B cell (primary cell): Measurements from ENCODE around the gene CDA. TPM values are rescaled to one million over a fixed set of nuclear protein-coding genes. Genes with fewer than 3 reads are reported as not detected.

ENCODE experiments used
- ATAC-seq: fragments of 200-7000 bp; cut with Tn5 transposase; one replicate; pipeline ENCODE4 v1.10.0; 2021; ENCODE audit warnings: low read depth, mild to moderate bottlenecking, moderate number of reproducible peaks, moderate library complexity
- CTCF ChIA-PET: fragments of 350-600 bp; sonication (Branson Sonifier 250); formaldehyde crosslinking; loops from one replicate; lab custom pipeline; 2021; ENCODE audit warnings: antibody characterized with exemption, inconsistent platforms; lab: Charles Lee
- POLR2A ChIA-PET: fragments of 350-600 bp; sonication (Branson Sonifier 250); formaldehyde crosslinking; loops from one replicate; lab custom pipeline; 2021; ENCODE audit warnings: antibody characterized with exemption; lab: Charles Lee
- DNase-seq: peaks from one replicate; pipeline ENCODE4 v3.0.0; 2013
- H2AFZ ChIP-seq: 2 replicates; pipeline ENCODE4 v1.6.1; 2012; ENCODE audit warnings: mild to moderate bottlenecking, low read depth, low read length; ENCODE audit not compliant: insufficient read depth, poor library complexity, severe bottlenecking
- H3K27ac ChIP-seq, 2 donors: 1 replicate in 1 of 2; 2 replicates in 1 of 2; pipeline ENCODE4 v1.5.1; 2012 to 2013; ENCODE audit warnings: low read length in 2 of 2, mild to moderate bottlenecking in 2 of 2, moderate library complexity in 1 of 2
- H3K27me3 ChIP-seq, 4 experiments: fragments of 200-600 bp in 1 of 4; sonication (generic) in 1 of 4; replicated peaks in 1 of 4; 1 replicate in 2 of 4; 2 replicates in 2 of 4; pipeline versions ENCODE4 v1.6.1 to v1.7.0; 2013 to 2016; ENCODE audit warnings: low read length in 3 of 4, mild to moderate bottlenecking in 2 of 4, mixed read lengths in 1 of 4, moderate library complexity in 1 of 4; ENCODE audit not compliant: insufficient read depth in 4 of 4, control insufficient read depth in 3 of 4; ENCODE audit errors: control extremely low read depth in 1 of 4
- H3K36me3 ChIP-seq, 2 experiments: replicated peaks in 1 of 2; 1 replicate in 1 of 2; 2 replicates in 1 of 2; pipeline versions ENCODE4 v1.6.1 to v1.7.1; 2013; ENCODE audit warnings: low read length in 1 of 2; ENCODE audit not compliant: insufficient read depth in 2 of 2, control insufficient read depth in 1 of 2; ENCODE audit errors: control extremely low read depth in 1 of 2, extremely low read depth in 1 of 2
- H3K4me1 ChIP-seq, 2 donors: fragments of 200-600 bp in 1 of 2; sonication (generic) in 1 of 2; 1 replicate in 1 of 2; 2 replicates in 1 of 2; pipeline versions ENCODE4 v1.5.1 to v1.6.1; 2013 to 2017; ENCODE audit warnings: low read length in 2 of 2; ENCODE audit not compliant: control insufficient read depth in 2 of 2, insufficient read depth in 2 of 2
- H3K4me2 ChIP-seq: replicated peaks from 2 replicates; pipeline ENCODE3; 2012; ENCODE audit warnings: mild to moderate bottlenecking, low read depth, low read length; ENCODE audit not compliant: poor library complexity, severe bottlenecking
- H3K4me3 ChIP-seq, 5 experiments: fragments of 200-600 bp in 1 of 5; sonication (generic) in 1 of 5; 1 replicate in 3 of 5; 2 replicates in 2 of 5; pipeline versions ENCODE4 v1.5.1 to v1.7.0; 2011 to 2016; ENCODE audit warnings: low read length in 4 of 5, mild to moderate bottlenecking in 4 of 5, low read depth in 2 of 5, control low read depth in 1 of 5, moderate library complexity in 1 of 5; ENCODE audit not compliant: insufficient read depth in 1 of 5; ENCODE audit errors: control extremely low read depth in 1 of 5, extremely low read depth in 1 of 5
- H3K79me2 ChIP-seq: fragments of 200-600 bp; sonication (generic); one replicate; pipeline ENCODE4 v1.6.0; 2016; ENCODE audit warnings: low read length; ENCODE audit not compliant: control insufficient read depth, insufficient read depth
- H3K9ac ChIP-seq: fragments of 200-600 bp; sonication (generic); 2 replicates; pipeline ENCODE4 v1.6.1; 2017; ENCODE audit warnings: mild to moderate bottlenecking, low read length, moderate library complexity
- H3K9me3 ChIP-seq, 3 donors: one replicate each; pipeline versions ENCODE4 v1.6.1 to v1.7.1; 2013; ENCODE audit warnings: low read length in 2 of 3; ENCODE audit not compliant: control insufficient read depth in 2 of 3, insufficient read depth in 1 of 3; ENCODE audit errors: control extremely low read depth in 1 of 3
- H4K20me1 ChIP-seq: 2 replicates; pipeline ENCODE4 v1.6.0; 2012; ENCODE audit warnings: mild to moderate bottlenecking, low read length; ENCODE audit not compliant: insufficient read depth, control insufficient read depth, poor library complexity, severe bottlenecking
- H3K27ac Mint-ChIP-seq: one replicate; pipeline ENCODE4 v1.8.0; 2021; ENCODE audit warnings: mixed read lengths
- H3K27me3 Mint-ChIP-seq: one replicate; pipeline ENCODE4 v1.8.0; 2021; ENCODE audit warnings: mixed read lengths
- H3K4me1 Mint-ChIP-seq: one replicate; pipeline ENCODE4 v1.8.0; 2021; ENCODE audit warnings: mixed read lengths
- H3K4me3 Mint-ChIP-seq: one replicate; pipeline ENCODE4 v1.8.0; 2021; ENCODE audit warnings: mixed read lengths
- H3K9me3 Mint-ChIP-seq: one replicate; pipeline ENCODE4 v1.8.0; 2022; ENCODE audit warnings: mixed read lengths; ENCODE audit not compliant: insufficient read depth
- CTCF ChIP-seq: fragments of 200-600 bp; IDR thresholded peaks from one replicate; pipeline ENCODE4 v1.8.0; 2022; ENCODE audit warnings: antibody characterized with exemption, mild to moderate bottlenecking
- EZH2 ChIP-seq: IDR thresholded peaks from 2 replicates; pipeline ENCODE4 v1.6.1; 2012; ENCODE audit warnings: borderline replicate concordance, low read depth, mild to moderate bottlenecking, moderate library complexity, low read length; ENCODE audit not compliant: insufficient read depth, poor library complexity, severe bottlenecking
- WGBS: methylation state at CpG from one replicate; pipeline ENCODE4 v1.1.5; 2013; ENCODE audit warnings: missing lambda C conversion rate; ENCODE audit not compliant: insufficient coverage; 5-methylcytosine and 5-hydroxymethylcytosine counted together
- intact Hi-C: fragments of 100-400 bp; cut with micrococcal nuclease; formaldehyde crosslinking; loops from one replicate; pipeline ENCODE4 v1.10.0; 2022
- polyA plus RNA-seq: library from polyadenylated mRNA; depleted of rRNA; stranded (reverse); fragments of >200 nt; gene quantifications from 2 replicates; pipeline ENCODE4 v1.2.3, GENCODE V29; 2012
- total RNA-seq, 2 donors: library from RNA; stranded (reverse); fragments of 120-200 nt in 1 of 2; gene quantifications; 1 replicate in 1 of 2; 2 replicates in 1 of 2; pipeline versions ENCODE4 v1.2.3 to v1.2.4, GENCODE V29; 2013 to 2022

The CDA gene
- total and polyA plus RNA-seq, 2 donors (not counting 1 experiment from before 2014, with no cell fraction given): 0.64 TPM; not detected in 1

- H3K4me2 ChIP-seq: no peak overlapping the region
- ChIA-PET POLR2A (no interaction called here), CTCF (no interaction called here)
- H3K4me1 ChIP-seq: no peaks in the 10 kb centered on the region
- no peak overlapping the region for H3K9ac ChIP-seq
- no peak for DNase-seq
- no peak overlapping the region for H3K4me3 Mint-ChIP-seq
- H3K36me3 ChIP-seq: no peaks in the 10 kb centered on the region
- no peak overlapping the region for H3K4me3 ChIP-seq
- TF ChIP-seq EZH2 (no peak), CTCF (no peak)
- WGBS: 83% methylated on average over 8 of the region's 11 CpGs
- no peaks in the 10 kb centered on the region for H3K9me3 ChIP-seq
- H3K27ac ChIP-seq: no peak overlapping the region
- H3K9me3 Mint-ChIP-seq: no peaks in the 10 kb centered on the region
- H3K27me3 Mint-ChIP-seq: peaks cover 5% of the 10 kb centered on the region
- no peaks in the 10 kb centered on the region for H3K79me2 ChIP-seq
- intact Hi-C loops: no loop called here
- no peaks in the 10 kb centered on the region for H4K20me1 ChIP-seq
- no peak overlapping the region for H2AFZ ChIP-seq
- H3K27me3 ChIP-seq: peaks cover 0 to 3% (median 0%) of the 10 kb centered on the region in 4 experiments
- ATAC-seq: no peak
- H3K4me1 Mint-ChIP-seq: no peaks in the 10 kb centered on the region
- no peak overlapping the region for H3K27ac Mint-ChIP-seq
These were observed 23.4 kb downstream of the CDA start for GRCh38 chr1:20612221-20612746.

DNA sequence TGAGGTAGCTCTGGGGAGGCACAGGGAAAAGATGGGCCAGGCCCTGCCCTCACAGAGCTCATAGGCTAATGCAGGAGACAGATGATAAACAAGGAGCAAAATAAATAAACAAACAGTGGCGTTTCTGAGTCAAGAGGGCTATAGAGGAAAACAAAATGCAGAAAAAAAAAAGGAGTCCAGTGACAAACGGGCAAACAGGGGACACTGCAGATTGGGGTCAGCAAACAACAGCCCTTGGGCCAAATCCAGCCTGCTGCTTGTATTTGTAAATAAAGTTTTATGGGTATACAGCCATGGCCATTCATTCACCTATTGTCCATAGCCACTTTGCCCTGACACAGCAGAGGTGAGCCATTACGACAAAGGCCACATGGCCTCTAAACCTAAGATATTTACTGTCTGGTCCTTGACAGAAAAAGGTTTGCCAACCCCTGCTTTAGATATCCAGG is 25.3 kb downstream of the CDA start:
- no peaks in the 10 kb centered on the region for H4K20me1 ChIP-seq
- peaks cover 0 to 3% (median 0%) of the 10 kb centered on the region in 4 experiments for H3K27me3 ChIP-seq
- no peak overlapping the region for H3K9ac ChIP-seq
- Mint-ChIP-seq H3K4me3 (no peak overlapping the region), H3K9me3 (no peaks in the 10 kb centered on the region), H3K27ac (no peak overlapping the region), H3K4me1 (no peaks in the 10 kb centered on the region), H3K27me3 (peaks cover 4% of the 10 kb centered on the region)
- no peak overlapping the region for H3K4me2 ChIP-seq
- DNase-seq: no peak
- no peaks in the 10 kb centered on the region for H3K4me1 ChIP-seq
- H3K79me2 ChIP-seq: no peaks in the 10 kb centered on the region
- H2AFZ ChIP-seq: no peak overlapping the region
- 100% methylated on average over 1 of the region's 3 CpGs for WGBS
- ChIA-PET POLR2A (no interaction called here), CTCF (no interaction called here)
- H3K27ac ChIP-seq: no peak overlapping the region
- intact Hi-C loops: no loop called here
- H3K36me3 ChIP-seq: no peaks in the 10 kb centered on the region
- TF ChIP-seq CTCF (no peak), EZH2 (no peak)
- H3K9me3 ChIP-seq: no peaks in the 10 kb centered on the region
- no peak overlapping the region for H3K4me3 ChIP-seq
- no peak for ATAC-seq
